PC-3 (cell line): ENCODE measurements around the gene EPB41L1. TPM values are rescaled to one million over a fixed set of nuclear protein-coding genes. Genes with fewer than 3 reads are reported as not detected.

ENCODE experiments used
- ATAC-seq: fragments of 200-7000 bp; cut with Tn5 transposase; 2 replicates; pipeline ENCODE4 v1.9.1; 2020; ENCODE audit warnings: mild to moderate bottlenecking, moderate library complexity
- BruUV-seq: library from RNA; stranded (reverse); fragments of 400-500 nt; replicated peaks from 2 replicates; lab custom pipeline; 2021; lab: Mats Ljungman, UMichigan
- CTCF ChIA-PET: fragments of 300-600 bp; sonication (Branson Sonifier 250); formaldehyde crosslinking; loops from one replicate; lab custom pipeline; 2022; ENCODE audit warnings: antibody characterized with exemption; lab: Charles Lee
- POLR2A ChIA-PET: fragments of 300-600 bp; sonication (Branson Sonifier 250); formaldehyde crosslinking; loops from one replicate; lab custom pipeline; 2022; ENCODE audit warnings: antibody characterized with exemption; ENCODE audit not compliant: unreplicated experiment; lab: Charles Lee
- DNase-seq: peaks from one replicate; pipeline ENCODE4 v3.0.0-alpha.2; 2015
- H2AFZ ChIP-seq: fragments of 300-600 bp; sonication (generic); 2 replicates; pipeline ENCODE4 v1.6.0; 2016; ENCODE audit warnings: antibody characterized with exemption, low read length
- H3F3A ChIP-seq: fragments of 300-600 bp; sonication (generic); one replicate; pipeline ENCODE4 v1.6.0; 2017; ENCODE audit warnings: antibody characterized with exemption, low read length, control low read depth, mild to moderate bottlenecking; ENCODE audit not compliant: unreplicated experiment
- H3K27ac ChIP-seq: fragments of 300-600 bp; sonication (generic); 2 replicates; pipeline ENCODE4 v1.5.1; 2016; ENCODE audit warnings: mild to moderate bottlenecking, low read length
- H3K27me3 ChIP-seq: fragments of 300-600 bp; sonication (generic); 2 replicates; pipeline ENCODE4 v1.6.1; 2016; ENCODE audit warnings: low read length, mixed read lengths
- H3K36me3 ChIP-seq: fragments of 300-600 bp; sonication (generic); 2 replicates; pipeline ENCODE4 v1.6.1; 2016; ENCODE audit warnings: low read depth, mixed run types, low read length, mixed read lengths
- H3K4me1 ChIP-seq: fragments of 300-600 bp; sonication (generic); 2 replicates; pipeline ENCODE4 v1.5.1; 2016; ENCODE audit warnings: low read length; ENCODE audit not compliant: insufficient read depth
- H3K4me2 ChIP-seq: fragments of 300-600 bp; sonication (generic); 2 replicates; pipeline ENCODE4 v1.6.0; 2016; ENCODE audit warnings: low read length
- H3K4me3 ChIP-seq: fragments of 300-600 bp; sonication (generic); 2 replicates; pipeline ENCODE4 v1.5.1; 2016; ENCODE audit warnings: mild to moderate bottlenecking, low read length, mixed read lengths
- H3K79me2 ChIP-seq: fragments of 300-600 bp; sonication (generic); 2 replicates; pipeline ENCODE4 v1.6.1; 2017; ENCODE audit warnings: low read length, mixed read lengths
- H3K9ac ChIP-seq: fragments of 300-600 bp; sonication (generic); 2 replicates; pipeline ENCODE4 v1.6.0; 2016; ENCODE audit warnings: mild to moderate bottlenecking, low read length
- H3K9me2 ChIP-seq: fragments of 300-600 bp; sonication (generic); replicated peaks from 2 replicates; pipeline ENCODE4 v1.6.1; 2016; ENCODE audit warnings: mixed run types, low read length, mixed read lengths
- H3K9me3 ChIP-seq: fragments of 300-600 bp; sonication (generic); 2 replicates; pipeline ENCODE4 v1.6.1; 2016; ENCODE audit warnings: low read length, mixed read lengths
- H4K20me1 ChIP-seq: fragments of 300-600 bp; sonication (generic); 2 replicates; pipeline ENCODE4 v1.6.1; 2016; ENCODE audit warnings: low read length, mixed read lengths
- CTCF ChIP-seq: fragments of 300-600 bp; sonication (generic); conservative IDR thresholded peaks from 2 replicates; pipeline ENCODE4 v1.5.1; 2017; ENCODE audit warnings: antibody characterized with exemption, low read depth, mild to moderate bottlenecking, low read length
- EZH2 ChIP-seq: fragments of 300-600 bp; sonication (generic); IDR thresholded peaks from one replicate; pipeline ENCODE4 v1.6.1; 2017; ENCODE audit warnings: antibody characterized with exemption, mild to moderate bottlenecking, low read length; ENCODE audit not compliant: unreplicated experiment
- EZH2phosphoT487 ChIP-seq: fragments of 300-600 bp; sonication (generic); IDR thresholded peaks from 2 replicates; pipeline ENCODE4 v1.6.1; 2018; ENCODE audit warnings: mild to moderate bottlenecking, antibody characterized with exemption, low read length, borderline replicate concordance
- intact Hi-C: fragments of 100-400 bp; cut with micrococcal nuclease; formaldehyde crosslinking; loops from 2 replicates; pipeline ENCODE4 v1.9.0; 2023
- total RNA-seq: library from RNA; depleted of rRNA; stranded (reverse); fragments of >200 nt; gene quantifications from 2 replicates; pipeline ENCODE4 v1.2.3, GENCODE V29; 2014

EPB41L1 gene
- total RNA-seq, 1 experiment from 2014 or later = 48.2 TPM

- Histone ChIP-seq H3F3A (no peaks in the 10 kb centered on the region), H3K4me2 (no peak overlapping the region), H3K27ac (no peak overlapping the region), H4K20me1 (no peaks in the 10 kb centered on the region), H3K4me3 (no peak overlapping the region), H3K27me3 (no peaks in the 10 kb centered on the region), H3K4me1 (peaks cover 10% of the 10 kb centered on the region), H3K9ac (no peak overlapping the region), H3K9me2 (no peaks in the 10 kb centered on the region), H3K36me3 (no peaks in the 10 kb centered on the region), H3K9me3 (no peaks in the 10 kb centered on the region), H2AFZ (no peak overlapping the region), H3K79me2 (no peaks in the 10 kb centered on the region)
- ChIA-PET POLR2A (no interaction called here), CTCF (no interaction called here)
- intact Hi-C loops = no loop called here
- BruUV-seq = no TSS peak
- no peak for DNase-seq
- TF ChIP-seq EZH2 (no peak), EZH2phosphoT487 (no peak), CTCF (no peak)
- no peak for ATAC-seq
Measured at GRCh38 chr20:36105711-36106226, 48.8 kb upstream of the EPB41L1 start.

- H3K4me3 ChIP-seq = no peak overlapping the region
- no peak overlapping the region for H2AFZ ChIP-seq
- BruUV-seq = no TSS peak
- no peaks in the 10 kb centered on the region for H3K36me3 ChIP-seq
- H3K9me2 ChIP-seq = no peaks in the 10 kb centered on the region
- no peak for ATAC-seq
- ChIA-PET POLR2A (interaction anchor here (0.7 kb wide), 1 partner anchor 108 kb away, joined by 6 read pairs; no protein-coding TSS in a partner anchor), CTCF (no interaction called here)
- no peak overlapping the region for H3K27ac ChIP-seq
- peaks cover 10% of the 10 kb centered on the region for H3K4me1 ChIP-seq
- no peaks in the 10 kb centered on the region for H4K20me1 ChIP-seq
- no peaks in the 10 kb centered on the region for H3K9me3 ChIP-seq
- intact Hi-C loops = no loop called here
- TF ChIP-seq CTCF = no peak
- TF ChIP-seq EZH2phosphoT487 = no peak
- no peak overlapping the region for H3K9ac ChIP-seq
- H3F3A ChIP-seq = no peaks in the 10 kb centered on the region
- no peaks in the 10 kb centered on the region for H3K27me3 ChIP-seq
- no peak overlapping the region for H3K4me2 ChIP-seq
- no peak for DNase-seq
- H3K79me2 ChIP-seq = no peaks in the 10 kb centered on the region
Measured at GRCh38 chr20:36106606-36107005, 47.9 kb upstream of the EPB41L1 start.

GRCh38 chr20:36107881-36108280 lies 46.7 kb upstream of the EPB41L1 start:
- H3K27ac ChIP-seq = no peak overlapping the region
- POLR2A ChIA-PET = no interaction called here
- CTCF ChIA-PET = no interaction called here

More at GRCh38 chr20:36107881-36108280, 46.7 kb upstream of the EPB41L1 start:
- BruUV-seq = no TSS peak
- Histone ChIP-seq H3K36me3 (no peaks in the 10 kb centered on the region), H3K9ac (no peak overlapping the region), H4K20me1 (no peaks in the 10 kb centered on the region), H3K9me2 (no peaks in the 10 kb centered on the region), H3K27me3 (no peaks in the 10 kb centered on the region), H3K79me2 (no peaks in the 10 kb centered on the region), H3K9me3 (no peaks in the 10 kb centered on the region), H3K4me2 (no peak overlapping the region), H3K4me3 (no peak overlapping the region), H3K4me1 (peaks cover 6% of the 10 kb centered on the region), H2AFZ (no peak overlapping the region), H3F3A (no peaks in the 10 kb centered on the region)
- TF ChIP-seq EZH2phosphoT487 (no peak), EZH2 (no peak), CTCF (no peak)
- ATAC-seq (no peak), DNase-seq (no peak)
- intact Hi-C loops = no loop called here
